GM23338 (cell line): Measurements from ENCODE around the gene CFAP141. TPM values are rescaled to one million over a fixed set of nuclear protein-coding genes. Genes with fewer than 3 reads are reported as not detected.
A peak's percentile ranks its signal among the peaks of the same experiment; 100 is the strongest.

Experiments used
- ATAC-seq: fragments of 200-7000 bp; cut with Tn5 transposase; 3 replicates; pipeline ENCODE4 v1.9.1; 2020
- DNase-seq: peaks from one replicate; pipeline ENCODE4 v3.0.0-alpha.2; 2015; ENCODE audit warnings: low spot score
- H2AFZ ChIP-seq: fragments of 200-600 bp; sonication (generic); 2 replicates; pipeline ENCODE4 v1.8.0; 2016; ENCODE audit warnings: antibody characterized with exemption, mild to moderate bottlenecking, moderate library complexity
- H3F3A ChIP-seq: fragments of 200-600 bp; sonication (generic); replicated peaks from 2 replicates; pipeline ENCODE4 v1.8.0; 2017; ENCODE audit warnings: antibody characterized with exemption, mixed run types, low read depth
- H3K27ac ChIP-seq: fragments of 200-600 bp; sonication (generic); 2 replicates; pipeline ENCODE4 v1.6.1; 2016; ENCODE audit warnings: low read depth
- H3K27me3 ChIP-seq: fragments of 200-600 bp; sonication (generic); 2 replicates; pipeline ENCODE4 v1.8.0; 2016; ENCODE audit warnings: mild to moderate bottlenecking, mixed run types, moderate library complexity; ENCODE audit not compliant: insufficient read depth
- H3K36me3 ChIP-seq: fragments of 200-600 bp; sonication (generic); 2 replicates; pipeline ENCODE4 v1.8.0; 2016; ENCODE audit warnings: mild to moderate bottlenecking; ENCODE audit not compliant: insufficient read depth
- H3K4me1 ChIP-seq: fragments of 200-600 bp; sonication (generic); 2 replicates; pipeline ENCODE4 v1.8.0; 2016; ENCODE audit warnings: mild to moderate bottlenecking, moderate library complexity; ENCODE audit not compliant: insufficient read depth
- H3K4me2 ChIP-seq: fragments of 200-600 bp; sonication (generic); 2 replicates; pipeline ENCODE4 v1.7.1; 2017; ENCODE audit warnings: mixed run types
- H3K4me3 ChIP-seq: fragments of 200-600 bp; sonication (generic); 2 replicates; pipeline ENCODE4 v1.6.1; 2016; ENCODE audit warnings: mixed run types
- H3K79me2 ChIP-seq: fragments of 200-600 bp; sonication (generic); replicated peaks from 2 replicates; pipeline ENCODE4 v1.8.0; 2017; ENCODE audit warnings: mild to moderate bottlenecking; ENCODE audit not compliant: insufficient read depth
- H3K9me2 ChIP-seq: fragments of 200-600 bp; sonication (generic); 2 replicates; pipeline ENCODE4 v1.8.0; 2017; ENCODE audit not compliant: insufficient read depth
- H4K20me1 ChIP-seq: fragments of 200-600 bp; sonication (generic); replicated peaks from 2 replicates; pipeline ENCODE4 v1.8.0; 2017; ENCODE audit warnings: mild to moderate bottlenecking; ENCODE audit not compliant: insufficient read depth
- H3K27ac Mint-ChIP-seq: 2 replicates; pipeline ENCODE4 v1.8.0; 2020; ENCODE audit warnings: inconsistent platforms, mild to moderate bottlenecking, moderate library complexity, mixed read lengths
- H3K27me3 Mint-ChIP-seq: 3 replicates; pipeline ENCODE4 v1.8.0; 2022; ENCODE audit warnings: low read depth, mild to moderate bottlenecking, moderate library complexity, mixed read lengths, inconsistent platforms; ENCODE audit not compliant: insufficient read depth, poor library complexity
- H3K36me3 Mint-ChIP-seq: 3 replicates; pipeline ENCODE4 v1.8.0; 2021; ENCODE audit warnings: low read depth, mild to moderate bottlenecking, inconsistent platforms, moderate library complexity, mixed read lengths
- H3K4me1 Mint-ChIP-seq: 3 replicates; pipeline ENCODE4 v1.8.0; 2020; ENCODE audit warnings: mild to moderate bottlenecking, inconsistent platforms, mixed read lengths
- H3K4me3 Mint-ChIP-seq: 3 replicates; pipeline ENCODE4 v1.8.0; 2021; ENCODE audit warnings: moderate library complexity, mild to moderate bottlenecking, inconsistent platforms, mixed read lengths
- H3K9me3 Mint-ChIP-seq: 3 replicates; pipeline ENCODE4 v1.8.0; 2020; ENCODE audit warnings: moderate library complexity, mild to moderate bottlenecking, inconsistent platforms, mixed read lengths
- CREB1 ChIP-seq: fragments of 250-450 bp; sonication (Bioruptor Pico); IDR thresholded peaks from 2 replicates; pipeline ENCODE4 v1.5.0; 2020; ENCODE audit warnings: low read depth, mild to moderate bottlenecking, moderate library complexity
- CTCF ChIP-seq, 2 experiments: fragments of 200-600 bp in 1 of 2; sonication (generic) in 1 of 2; conservative IDR thresholded peaks; 2 replicates each; pipeline versions ENCODE4 v1.5.1 to v1.6.1; 2016 to 2017; ENCODE audit warnings: antibody characterized with exemption in 2 of 2, low read depth in 2 of 2, mild to moderate bottlenecking in 2 of 2, moderate library complexity in 1 of 2
- ETS1 ChIP-seq: IDR thresholded peaks from 2 replicates; pipeline ENCODE4 v1.6.1; 2016; ENCODE audit warnings: antibody characterized with exemption
- EZH2 ChIP-seq: fragments of 200-600 bp; sonication (generic); IDR thresholded peaks from one replicate; pipeline ENCODE4 v1.8.0; 2017; ENCODE audit warnings: antibody characterized with exemption, mild to moderate bottlenecking, low read depth; ENCODE audit not compliant: unreplicated experiment
- EZH2phosphoT487 ChIP-seq: fragments of 200-600 bp; sonication (generic); IDR thresholded peaks from one replicate; pipeline ENCODE4 v1.8.1; 2018; ENCODE audit warnings: antibody characterized with exemption; ENCODE audit not compliant: unreplicated experiment
- JUNB ChIP-seq: IDR thresholded peaks from one replicate; pipeline ENCODE4 v1.6.1; 2016; ENCODE audit warnings: antibody characterized with exemption; ENCODE audit not compliant: unreplicated experiment
- NANOG ChIP-seq: IDR thresholded peaks from 2 replicates; pipeline ENCODE4 v1.6.1; 2016; ENCODE audit warnings: antibody characterized with exemption, borderline replicate concordance
- POLR2AphosphoS5 ChIP-seq: IDR thresholded peaks from 2 replicates; pipeline ENCODE4 v1.6.1; 2016; ENCODE audit warnings: antibody characterized with exemption, low read depth
- REST ChIP-seq: IDR thresholded peaks from one replicate; pipeline ENCODE4 v1.6.1; 2018; ENCODE audit warnings: antibody characterized with exemption; ENCODE audit not compliant: unreplicated experiment
- STAT1 ChIP-seq: IDR thresholded peaks from one replicate; pipeline ENCODE4 v1.6.1; 2016; ENCODE audit warnings: antibody characterized with exemption; ENCODE audit not compliant: unreplicated experiment
- ZNF114 ChIP-seq: fragments of 250-450 bp; sonication (Bioruptor Pico); IDR thresholded peaks from 2 replicates; pipeline ENCODE4 v1.5.0; 2020; ENCODE audit warnings: mild to moderate bottlenecking, moderate library complexity
- ZNF331 ChIP-seq: fragments of 250-450 bp; sonication (Bioruptor Pico); IDR thresholded peaks from 2 replicates; pipeline ENCODE4 v1.5.0; 2020; ENCODE audit warnings: low read depth, mild to moderate bottlenecking, moderate library complexity
- polyA plus RNA-seq: library from polyadenylated mRNA; unstranded; fragments of >200 nt; fragmentation: Nextera tagmentation; extraction: Ambion mirVana; gene quantifications from 2 replicates; pipeline ENCODE4 v1.2.1, GENCODE V29; 2016
- total RNA-seq: library from RNA; depleted of rRNA; stranded (reverse); fragments of >200 nt; shearing (Covaris generic); gene quantifications from 2 replicates; pipeline ENCODE4 v1.2.3, GENCODE V29; 2014
- TF ChIP-seq, protein P1 (sequence below): fragments of 250-450 bp; sonication (Bioruptor Pico); IDR thresholded peaks from 2 replicates; pipeline ENCODE4 v1.5.0; 2020; ENCODE audit warnings: mild to moderate bottlenecking, moderate library complexity

The CFAP141 gene
- total and polyA plus RNA-seq, 2 experiments from 2014 or later: not detected

- Mint-ChIP-seq H3K27me3 (peaks cover 16% of the 10 kb centered on the region), H3K36me3 (peaks cover 71% of the 10 kb centered on the region), H3K4me3 (peak overlapping the region; percentile 99), H3K27ac (peak overlapping the region; percentile 76), H3K9me3 (peaks cover 4% of the 10 kb centered on the region; the same call in 1 of the 3 replicates), H3K4me1 (peaks cover 23% of the 10 kb centered on the region)
- Histone ChIP-seq H3K4me1 (peaks cover 32% of the 10 kb centered on the region), H3K36me3 (peaks cover 30% of the 10 kb centered on the region), H3K9me2 (no peaks in the 10 kb centered on the region), H2AFZ (no peak overlapping the region), H3K79me2 (peaks cover 83% of the 10 kb centered on the region), H3F3A (peaks cover 15% of the 10 kb centered on the region; the same call in 1 of the 2 replicates), H3K27ac (peak overlapping the region; percentile 21; the same call in 1 of the 2 replicates), H3K4me3 (peak overlapping the region; percentile 75), H3K27me3 (no peaks in the 10 kb centered on the region), H4K20me1 (peaks cover 7% of the 10 kb centered on the region), H3K4me2 (peak overlapping the region; percentile 94)
- TF ChIP-seq EZH2 (no peak), JUNB (no peak), STAT1 (no peak), ETS1 (no peak), REST (no peak), NANOG (no peak), POLR2AphosphoS5 (no peak), CTCF (conservative IDR thresholded peaks at IDR 0.05; ENCODE audit: low read depth in 2 of 2) (no peak), EZH2phosphoT487 (no peak), CREB1 (CRISPR knock-in tag) (no peak), ZNF331 (no peak), ZNF114 (CRISPR knock-in tag) (no peak)
- TF ChIP-seq, protein P1, sequence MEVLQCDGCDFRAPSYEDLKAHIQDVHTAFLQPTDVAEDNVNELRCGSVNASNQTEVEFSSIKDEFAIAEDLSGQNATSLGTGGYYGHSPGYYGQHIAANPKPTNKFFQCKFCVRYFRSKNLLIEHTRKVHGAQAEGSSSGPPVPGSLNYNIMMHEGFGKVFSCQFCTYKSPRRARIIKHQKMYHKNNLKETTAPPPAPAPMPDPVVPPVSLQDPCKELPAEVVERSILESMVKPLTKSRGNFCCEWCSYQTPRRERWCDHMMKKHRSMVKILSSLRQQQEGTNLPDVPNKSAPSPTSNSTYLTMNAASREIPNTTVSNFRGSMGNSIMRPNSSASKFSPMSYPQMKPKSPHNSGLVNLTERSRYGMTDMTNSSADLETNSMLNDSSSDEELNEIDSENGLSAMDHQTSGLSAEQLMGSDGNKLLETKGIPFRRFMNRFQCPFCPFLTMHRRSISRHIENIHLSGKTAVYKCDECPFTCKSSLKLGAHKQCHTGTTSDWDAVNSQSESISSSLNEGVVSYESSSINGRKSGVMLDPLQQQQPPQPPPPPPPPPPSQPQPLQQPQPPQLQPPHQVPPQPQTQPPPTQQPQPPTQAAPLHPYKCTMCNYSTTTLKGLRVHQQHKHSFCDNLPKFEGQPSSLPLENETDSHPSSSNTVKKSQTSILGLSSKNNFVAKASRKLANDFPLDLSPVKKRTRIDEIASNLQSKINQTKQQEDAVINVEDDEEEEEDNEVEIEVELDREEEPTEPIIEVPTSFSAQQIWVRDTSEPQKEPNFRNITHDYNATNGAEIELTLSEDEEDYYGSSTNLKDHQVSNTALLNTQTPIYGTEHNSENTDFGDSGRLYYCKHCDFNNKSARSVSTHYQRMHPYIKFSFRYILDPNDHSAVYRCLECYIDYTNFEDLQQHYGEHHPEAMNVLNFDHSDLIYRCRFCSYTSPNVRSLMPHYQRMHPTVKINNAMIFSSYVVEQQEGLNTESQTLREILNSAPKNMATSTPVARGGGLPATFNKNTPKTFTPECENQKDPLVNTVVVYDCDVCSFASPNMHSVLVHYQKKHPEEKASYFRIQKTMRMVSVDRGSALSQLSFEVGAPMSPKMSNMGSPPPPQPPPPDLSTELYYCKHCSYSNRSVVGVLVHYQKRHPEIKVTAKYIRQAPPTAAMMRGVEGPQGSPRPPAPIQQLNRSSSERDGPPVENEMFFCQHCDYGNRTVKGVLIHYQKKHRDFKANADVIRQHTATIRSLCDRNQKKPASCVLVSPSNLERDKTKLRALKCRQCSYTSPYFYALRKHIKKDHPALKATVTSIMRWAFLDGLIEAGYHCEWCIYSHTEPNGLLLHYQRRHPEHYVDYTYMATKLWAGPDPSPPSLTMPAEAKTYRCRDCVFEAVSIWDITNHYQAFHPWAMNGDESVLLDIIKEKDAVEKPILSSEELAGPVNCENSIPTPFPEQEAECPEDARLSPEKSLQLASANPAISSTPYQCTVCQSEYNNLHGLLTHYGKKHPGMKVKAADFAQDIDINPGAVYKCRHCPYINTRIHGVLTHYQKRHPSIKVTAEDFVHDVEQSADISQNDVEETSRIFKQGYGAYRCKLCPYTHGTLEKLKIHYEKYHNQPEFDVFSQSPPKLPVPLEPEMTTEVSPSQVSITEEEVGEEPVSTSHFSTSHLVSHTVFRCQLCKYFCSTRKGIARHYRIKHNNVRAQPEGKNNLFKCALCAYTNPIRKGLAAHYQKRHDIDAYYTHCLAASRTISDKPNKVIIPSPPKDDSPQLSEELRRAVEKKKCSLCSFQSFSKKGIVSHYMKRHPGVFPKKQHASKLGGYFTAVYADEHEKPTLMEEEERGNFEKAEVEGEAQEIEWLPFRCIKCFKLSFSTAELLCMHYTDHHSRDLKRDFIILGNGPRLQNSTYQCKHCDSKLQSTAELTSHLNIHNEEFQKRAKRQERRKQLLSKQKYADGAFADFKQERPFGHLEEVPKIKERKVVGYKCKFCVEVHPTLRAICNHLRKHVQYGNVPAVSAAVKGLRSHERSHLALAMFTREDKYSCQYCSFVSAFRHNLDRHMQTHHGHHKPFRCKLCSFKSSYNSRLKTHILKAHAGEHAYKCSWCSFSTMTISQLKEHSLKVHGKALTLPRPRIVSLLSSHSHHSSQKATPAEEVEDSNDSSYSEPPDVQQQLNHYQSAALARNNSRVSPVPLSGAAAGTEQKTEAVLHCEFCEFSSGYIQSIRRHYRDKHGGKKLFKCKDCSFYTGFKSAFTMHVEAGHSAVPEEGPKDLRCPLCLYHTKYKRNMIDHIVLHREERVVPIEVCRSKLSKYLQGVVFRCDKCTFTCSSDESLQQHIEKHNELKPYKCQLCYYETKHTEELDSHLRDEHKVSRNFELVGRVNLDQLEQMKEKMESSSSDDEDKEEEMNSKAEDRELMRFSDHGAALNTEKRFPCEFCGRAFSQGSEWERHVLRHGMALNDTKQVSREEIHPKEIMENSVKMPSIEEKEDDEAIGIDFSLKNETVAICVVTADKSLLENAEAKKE (CRISPR knock-in tag): no peak
- no peak for DNase-seq
- ATAC-seq: no peak
These were observed 12.4 kb upstream of the CFAP141 start for GRCh38 chr1:154218545-154218944.
